Omental fat pad (tissue), 4 donors: Measurements from ENCODE around the gene PLD3. TPM values are rescaled to one million over a fixed set of nuclear protein-coding genes. Genes with fewer than 3 reads are reported as not detected.

ENCODE experiments used
- ATAC-seq: fragments of 150-250 bp; one replicate; pipeline ENCODE4 v1.9.1; 2016; ENCODE audit warnings: mild to moderate bottlenecking, moderate library complexity; ENCODE audit not compliant: low FRiP score
- DNase-seq: peaks from one replicate; pipeline ENCODE4 v3.0.0-alpha.2; 2019; ENCODE audit warnings: low spot score
- CTCF ChIP-seq, 3 donors: fragments of 450-650 bp; IDR thresholded peaks; one replicate each; pipeline ENCODE4 v1.5.1; 2016 to 2017; ENCODE audit warnings: antibody characterized with exemption in 3 of 3, mild to moderate bottlenecking in 3 of 3, moderate library complexity in 2 of 3
- total RNA-seq, 4 donors: library from RNA; depleted of rRNA; stranded (reverse); fragments of >200 nt; gene quantifications; one replicate each; pipeline ENCODE4 v1.1.0, GENCODE V29; 2016

Gene PLD3
- total RNA-seq, 4 donors from 2014 or later = 254 to 437 (median 351) TPM

- no peak for DNase-seq
- no peak for ATAC-seq
- no peak for TF ChIP-seq CTCF (IDR thresholded peaks at IDR 0.05)
These were observed 8.4 kb downstream of the PLD3 start for GRCh38 chr19:40356681-40357595.

GRCh38 chr19:40357640-40358039 is 9.1 kb downstream of the PLD3 start:
- no peak for ATAC-seq
- TF ChIP-seq CTCF (IDR thresholded peaks at IDR 0.05) = no peak
- no peak for DNase-seq

GRCh38 chr19:40358773-40359172 is 10.3 kb downstream of the PLD3 start:
- ATAC-seq (no peak), DNase-seq (no peak)
- no peak for TF ChIP-seq CTCF (IDR thresholded peaks at IDR 0.05)

- no peak for DNase-seq
- ATAC-seq = no peak
- TF ChIP-seq CTCF (IDR thresholded peaks at IDR 0.05) = no peak
These were observed 11.7 kb downstream of the PLD3 start for GRCh38 chr19:40360020-40360707.

GRCh38 chr19:40360708-40361241 is 12.3 kb downstream of the PLD3 start:
- DNase-seq = no peak
- no peak for TF ChIP-seq CTCF (IDR thresholded peaks at IDR 0.05)
- no peak for ATAC-seq

GRCh38 chr19:40362160-40362559 is 13.7 kb downstream of the PLD3 start:
- no peak for TF ChIP-seq CTCF (IDR thresholded peaks at IDR 0.05)
- DNase-seq (no peak), ATAC-seq (no peak)
